Uterus (tissue), 2 donors: ENCODE results near the gene RASL10B.

ENCODE experiments used
- CTCF ChIP-seq, 4 experiments: fragments of 200-600 bp in 2 of 4; fragments of 450-650 bp in 2 of 4; sonication (generic) in 2 of 4; IDR thresholded peaks; one replicate each; pipeline ENCODE4 v1.5.1; 2016 to 2019; ENCODE audit warnings: antibody characterized with exemption in 4 of 4, mild to moderate bottlenecking in 2 of 4, moderate library complexity in 1 of 4
- POLR2A ChIP-seq, 2 donors: fragments of 450-650 bp; IDR thresholded peaks; one replicate each; pipeline ENCODE4 v1.6.1; 2016; ENCODE audit warnings: antibody characterized with exemption in 2 of 2, mild to moderate bottlenecking in 1 of 2, moderate library complexity in 1 of 2

GRCh38 chr17:35715416-35715815 is 16.0 kb upstream of the RASL10B start:
- TF ChIP-seq CTCF (IDR thresholded peaks at IDR 0.05) (no peak), POLR2A (IDR thresholded peaks at IDR 0.05) (no peak)
